SJSA1 (cell line): Measurements from ENCODE around the gene HRH4. TPM values are rescaled to one million over a fixed set of nuclear protein-coding genes. Genes with fewer than 3 reads are reported as not detected.

Source experiments
- DNase-seq, 2 experiments: peaks; one replicate each; pipeline ENCODE4 v3.0.0-alpha.2; 2015 to 2020; ENCODE audit warnings: low spot score in 2 of 2, low read depth in 1 of 2
- H3K27ac ChIP-seq: fragments of 250-450 bp; sonication (Bioruptor Pico); 2 replicates; pipeline ENCODE4 v1.5.1; 2020; ENCODE audit warnings: mild to moderate bottlenecking, moderate library complexity
- H3K27me3 ChIP-seq: fragments of 250-450 bp; sonication (Bioruptor Pico); replicated peaks from 2 replicates; pipeline ENCODE4 v1.5.1; 2020; ENCODE audit warnings: mild to moderate bottlenecking, moderate library complexity
- H3K36me3 ChIP-seq: fragments of 250-450 bp; sonication (Bioruptor Pico); 2 replicates; pipeline ENCODE4 v1.5.1; 2020; ENCODE audit warnings: mild to moderate bottlenecking
- H3K4me1 ChIP-seq: fragments of 250-450 bp; sonication (Bioruptor Pico); replicated peaks from 2 replicates; pipeline ENCODE4 v1.6.1; 2021; ENCODE audit warnings: mild to moderate bottlenecking
- H3K4me3 ChIP-seq: fragments of 250-450 bp; sonication (Bioruptor Pico); 2 replicates; pipeline ENCODE4 v1.5.1; 2020; ENCODE audit warnings: mild to moderate bottlenecking
- H3K9me3 ChIP-seq: fragments of 250-450 bp; sonication (Bioruptor Pico); replicated peaks from 2 replicates; pipeline ENCODE4 v1.5.1; 2020; ENCODE audit warnings: mild to moderate bottlenecking
- total RNA-seq: library from RNA; depleted of rRNA; stranded (reverse); fragments of >200 nt; shearing (Covaris generic); gene quantifications from 2 replicates; pipeline ENCODE4 v1.2.3, GENCODE V29; 2014

HRH4 gene
- total RNA-seq, 1 experiment from 2014 or later, result not detected

DNA sequence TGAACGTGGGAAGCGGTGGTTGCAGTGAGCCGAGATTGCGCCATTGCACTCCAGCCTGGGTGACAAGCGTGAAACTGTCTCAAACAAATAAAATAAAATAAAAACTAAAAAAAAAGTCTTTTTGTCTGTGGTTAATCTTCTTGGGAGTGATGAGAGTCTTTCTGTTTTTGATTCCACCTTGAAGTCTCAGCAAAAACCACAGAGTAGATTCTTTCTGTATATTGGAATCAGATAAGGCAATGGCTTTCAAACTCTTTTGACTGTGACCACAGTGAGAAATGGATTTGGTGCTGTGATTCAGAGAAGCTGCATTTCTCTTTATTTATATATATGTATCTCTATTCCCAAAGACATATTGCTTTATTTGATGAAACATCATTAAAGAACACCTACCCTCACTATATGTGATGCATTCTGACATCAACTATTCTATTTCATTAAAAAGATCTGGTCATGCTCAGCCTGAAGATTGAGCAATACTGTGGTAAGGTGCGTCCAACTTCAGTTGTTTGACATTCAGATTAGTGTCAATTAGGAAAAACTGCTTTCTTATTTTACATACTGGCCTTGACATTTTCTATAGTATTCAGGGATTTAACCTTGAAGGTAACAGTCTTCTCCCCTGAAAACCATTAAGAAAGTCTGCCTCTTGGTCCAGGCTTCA lies 15.6 kb downstream of the HRH4 start:
- DNase-seq, result no peak
- no peaks in the 10 kb centered on the region for H3K9me3 ChIP-seq
- H3K4me1 ChIP-seq, result no peaks in the 10 kb centered on the region
- no peak overlapping the region for H3K4me3 ChIP-seq
- no peaks in the 10 kb centered on the region for H3K27me3 ChIP-seq
- H3K27ac ChIP-seq, result no peak overlapping the region
- H3K36me3 ChIP-seq, result no peaks in the 10 kb centered on the region

DNA sequence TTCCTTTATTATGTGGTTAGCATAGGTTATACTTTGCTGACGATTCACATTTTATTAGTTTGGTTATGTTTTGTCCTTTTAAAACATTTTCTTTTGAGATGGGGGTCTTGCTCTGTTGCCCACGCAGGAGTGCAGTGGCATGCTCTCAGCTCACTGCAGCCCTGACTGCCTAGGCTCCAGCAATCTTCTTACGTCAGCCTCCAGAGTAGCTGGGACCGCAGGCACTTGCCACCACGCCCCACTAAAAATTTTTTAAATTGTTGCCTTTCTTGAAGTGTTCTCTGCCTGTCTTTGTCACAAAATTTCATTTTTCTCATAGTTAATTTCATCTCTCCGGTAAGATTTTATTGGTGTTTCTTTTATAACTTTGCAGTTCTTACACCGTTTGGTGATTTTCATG lies 18.9 kb downstream of the HRH4 start:
- no peak overlapping the region for H3K4me3 ChIP-seq
- no peaks in the 10 kb centered on the region for H3K36me3 ChIP-seq
- no peaks in the 10 kb centered on the region for H3K4me1 ChIP-seq
- no peaks in the 10 kb centered on the region for H3K27me3 ChIP-seq
- H3K27ac ChIP-seq, result no peak overlapping the region
- no peaks in the 10 kb centered on the region for H3K9me3 ChIP-seq
- DNase-seq, result no peak

DNA sequence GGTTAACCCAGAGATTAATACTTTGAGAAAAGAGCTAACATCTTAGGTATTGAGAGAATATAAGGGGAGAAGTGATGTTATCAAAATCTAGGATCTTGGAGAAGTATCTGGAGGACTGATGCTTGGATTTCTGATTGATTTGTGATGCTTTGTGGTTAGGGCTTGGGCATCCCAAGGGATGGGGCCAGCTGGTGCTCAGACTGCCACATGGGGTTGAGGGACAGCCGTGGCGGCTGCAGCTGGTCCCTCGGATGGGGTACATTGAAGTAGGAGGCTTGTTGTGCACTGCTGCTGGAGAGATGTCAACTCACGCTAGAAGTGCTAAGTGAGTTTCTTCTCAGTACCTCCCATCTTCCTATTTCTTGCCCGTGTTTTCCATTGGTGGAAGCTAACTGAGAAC lies 22.4 kb downstream of the HRH4 start:
- Histone ChIP-seq H3K4me3 (no peak overlapping the region), H3K9me3 (no peaks in the 10 kb centered on the region), H3K36me3 (no peaks in the 10 kb centered on the region), H3K27me3 (no peaks in the 10 kb centered on the region), H3K27ac (no peak overlapping the region), H3K4me1 (no peaks in the 10 kb centered on the region)
- DNase-seq, result no peak

DNA sequence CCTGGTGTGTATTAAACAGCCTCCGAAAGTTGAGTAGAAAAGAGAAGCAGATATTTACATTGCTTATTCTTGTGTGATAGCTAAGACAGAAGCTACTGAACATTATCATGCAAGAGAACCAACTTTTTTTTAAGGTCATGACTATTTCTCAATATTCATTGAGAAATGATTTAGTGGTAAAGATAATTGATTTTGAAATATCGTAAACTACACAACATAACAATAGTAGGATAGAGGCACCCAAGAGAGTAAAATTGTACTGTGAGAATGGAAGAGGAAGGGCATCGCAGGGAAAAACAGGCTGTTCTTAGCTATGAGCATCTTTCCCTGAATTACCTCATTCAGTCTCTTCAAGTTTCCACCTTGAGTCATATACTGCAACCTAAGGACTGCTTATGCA lies 25.2 kb downstream of the HRH4 start:
- no peak for DNase-seq
- no peaks in the 10 kb centered on the region for H3K27me3 ChIP-seq
- H3K36me3 ChIP-seq, result no peaks in the 10 kb centered on the region
- no peaks in the 10 kb centered on the region for H3K4me1 ChIP-seq
- H3K9me3 ChIP-seq, result no peaks in the 10 kb centered on the region
- no peak overlapping the region for H3K4me3 ChIP-seq
- no peak overlapping the region for H3K27ac ChIP-seq

DNA sequence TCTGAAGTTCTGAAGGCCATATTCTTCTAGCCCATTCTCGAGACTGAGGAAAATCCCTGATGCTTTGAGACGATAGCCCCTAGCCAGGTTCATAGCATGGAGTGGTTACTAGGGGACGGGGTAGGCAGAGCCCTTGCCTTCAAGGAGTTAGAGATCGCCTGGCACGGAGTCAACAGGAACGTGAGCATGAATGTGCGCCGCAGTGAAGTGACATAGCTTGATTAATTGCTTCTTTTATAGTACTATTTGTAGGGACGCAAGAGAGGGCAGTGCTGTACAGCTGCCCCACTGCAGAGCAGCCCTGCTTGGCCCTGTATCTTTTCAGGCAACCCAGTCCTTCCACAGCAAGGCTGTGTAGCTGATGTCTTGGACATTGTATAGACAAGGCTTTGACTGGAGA lies 26.2 kb downstream of the HRH4 start:
- Histone ChIP-seq H3K27me3 (no peaks in the 10 kb centered on the region), H3K9me3 (no peaks in the 10 kb centered on the region), H3K4me3 (no peak overlapping the region), H3K36me3 (no peaks in the 10 kb centered on the region), H3K4me1 (no peaks in the 10 kb centered on the region), H3K27ac (no peak overlapping the region)
- no peak for DNase-seq

- H3K4me1 ChIP-seq, result no peaks in the 10 kb centered on the region
- DNase-seq, result peak in 1 of 2 experiments; percentile 57
Observed at GRCh38 chr18:24488824-24489493, 28.5 kb downstream of the HRH4 start.

GRCh38 chr18:24490539-24490938 lies 30.1 kb downstream of the HRH4 start:
- Histone ChIP-seq H3K36me3 (no peaks in the 10 kb centered on the region), H3K27ac (no peak overlapping the region), H3K4me1 (no peaks in the 10 kb centered on the region), H3K4me3 (no peak overlapping the region), H3K9me3 (no peaks in the 10 kb centered on the region), H3K27me3 (no peaks in the 10 kb centered on the region)
- no peak for DNase-seq

More at GRCh38 chr18:24488824-24489493, 28.5 kb downstream of the HRH4 start:
- H3K27me3 ChIP-seq, result no peaks in the 10 kb centered on the region
- H3K4me3 ChIP-seq, result no peak overlapping the region
- H3K36me3 ChIP-seq, result no peaks in the 10 kb centered on the region
- no peak overlapping the region for H3K27ac ChIP-seq
- no peaks in the 10 kb centered on the region for H3K9me3 ChIP-seq

DNA sequence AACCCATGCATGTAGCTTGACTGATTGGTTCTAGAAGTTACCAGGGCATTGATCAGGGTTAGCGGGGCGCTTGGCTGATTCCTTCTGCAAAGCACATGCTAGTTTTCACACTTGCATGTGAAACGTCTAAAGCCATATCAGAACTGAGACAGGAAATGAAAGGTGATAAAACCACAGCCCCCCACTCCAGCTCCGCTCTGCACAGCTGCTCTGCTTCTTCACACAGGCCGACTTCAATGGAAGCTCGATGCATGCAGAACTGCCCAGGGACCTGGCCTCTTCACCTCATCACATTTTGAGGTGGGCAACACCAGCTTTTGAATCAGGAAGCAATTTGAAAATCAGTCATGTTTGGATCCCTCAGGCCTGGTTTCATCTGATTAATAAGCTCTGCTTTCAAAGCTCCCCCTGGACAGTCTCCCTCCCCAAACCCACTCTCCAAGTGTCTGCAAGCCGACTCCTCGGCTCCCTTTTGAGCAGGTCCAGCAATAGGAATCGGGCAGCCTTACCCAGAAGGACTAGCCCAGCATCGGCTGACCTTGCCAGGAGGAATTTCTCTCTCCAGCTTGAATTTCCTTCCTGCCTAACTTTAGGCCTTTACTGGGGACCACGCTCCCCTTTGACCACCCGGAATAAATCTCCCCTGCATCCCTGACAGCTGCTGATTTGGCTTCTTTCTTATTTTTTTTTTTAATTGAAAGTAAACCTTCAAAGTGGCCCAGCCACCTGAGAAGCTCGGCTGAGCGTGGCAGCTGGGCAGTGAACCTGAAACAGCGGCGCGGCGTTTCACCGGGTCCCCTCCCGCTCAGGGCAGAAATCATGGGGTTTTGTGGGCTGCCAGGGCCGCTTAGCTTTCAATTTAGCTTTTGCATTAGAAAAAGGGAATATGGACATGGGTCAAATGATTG lies 31.7 kb downstream of the HRH4 start:
- Histone ChIP-seq H3K4me3 (no peak overlapping the region), H3K9me3 (no peaks in the 10 kb centered on the region), H3K27ac (no peak overlapping the region), H3K27me3 (no peaks in the 10 kb centered on the region), H3K36me3 (no peaks in the 10 kb centered on the region), H3K4me1 (no peaks in the 10 kb centered on the region)
- no peak for DNase-seq

DNA sequence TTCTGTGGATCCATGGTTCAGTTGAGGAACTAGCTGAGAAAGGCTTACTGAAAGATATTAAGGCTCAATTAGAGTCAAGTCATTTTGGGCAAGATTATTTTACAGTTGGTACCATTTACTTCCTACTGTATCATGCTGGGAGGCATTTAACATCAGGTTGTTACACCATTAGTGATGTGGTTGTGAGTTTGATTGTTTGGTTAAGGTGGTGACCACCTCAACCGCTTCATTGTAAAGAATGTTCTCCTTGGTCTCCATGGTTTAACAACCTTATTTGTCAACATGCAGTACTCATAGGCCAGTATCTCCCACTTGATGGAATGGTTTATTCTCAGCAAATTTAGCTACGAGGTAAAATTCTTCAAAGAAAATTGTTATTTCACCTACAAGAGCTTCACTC lies 34.1 kb downstream of the HRH4 start:
- H3K27ac ChIP-seq, result no peak overlapping the region
- no peaks in the 10 kb centered on the region for H3K9me3 ChIP-seq
- H3K36me3 ChIP-seq, result no peaks in the 10 kb centered on the region
- no peaks in the 10 kb centered on the region for H3K27me3 ChIP-seq
- no peaks in the 10 kb centered on the region for H3K4me1 ChIP-seq
- no peak overlapping the region for H3K4me3 ChIP-seq
- DNase-seq, result no peak

- no peak for DNase-seq
- H3K9me3 ChIP-seq, result no peaks in the 10 kb centered on the region
- no peaks in the 10 kb centered on the region for H3K27me3 ChIP-seq
- no peaks in the 10 kb centered on the region for H3K36me3 ChIP-seq
- H3K27ac ChIP-seq, result no peak overlapping the region
- no peaks in the 10 kb centered on the region for H3K4me1 ChIP-seq
- H3K4me3 ChIP-seq, result no peak overlapping the region
Observed at GRCh38 chr18:24497031-24497754, 36.8 kb downstream of the HRH4 start.

DNA sequence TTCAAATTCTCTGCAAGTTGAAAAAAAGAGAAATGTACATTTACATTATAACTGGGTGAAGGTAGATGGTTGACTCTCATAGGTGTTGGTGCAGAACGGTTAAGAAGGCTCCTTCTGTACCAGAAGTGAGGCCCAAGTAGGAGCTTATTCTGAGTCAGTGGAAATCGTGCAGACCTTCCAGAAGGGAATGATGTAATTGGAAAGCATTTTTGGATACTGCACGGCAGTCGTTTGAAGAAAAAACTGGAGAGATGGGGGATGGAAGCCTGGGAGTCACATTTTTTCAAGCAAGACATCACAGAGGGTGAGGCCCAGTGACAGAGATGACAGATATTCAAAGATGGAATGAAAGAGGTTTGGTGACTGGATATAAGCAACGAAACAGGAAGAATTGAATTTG lies 39.4 kb downstream of the HRH4 start:
- Histone ChIP-seq H3K36me3 (no peaks in the 10 kb centered on the region), H3K4me3 (no peak overlapping the region), H3K27me3 (no peaks in the 10 kb centered on the region), H3K27ac (no peak overlapping the region), H3K9me3 (no peaks in the 10 kb centered on the region), H3K4me1 (no peaks in the 10 kb centered on the region)
- DNase-seq, result no peak

DNA sequence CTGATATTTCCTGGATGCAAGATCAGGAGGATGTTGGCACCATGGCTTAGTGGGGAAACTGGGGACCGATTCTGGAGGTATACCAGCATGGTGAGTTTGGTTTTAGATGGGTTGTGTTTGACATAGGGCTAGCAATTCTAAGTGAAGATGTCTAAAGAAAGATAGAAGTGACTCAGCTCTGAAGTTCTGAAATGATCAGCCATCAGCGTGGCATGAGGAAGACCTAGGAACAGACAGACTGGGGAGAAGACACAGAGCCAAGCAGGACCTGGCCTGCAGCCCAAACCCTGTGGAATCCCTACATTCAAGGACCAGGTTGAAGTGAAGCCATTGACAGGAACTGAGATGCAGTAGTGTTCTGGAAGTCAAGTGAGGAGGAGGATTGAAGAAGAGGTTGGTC lies 39.8 kb downstream of the HRH4 start:
- Histone ChIP-seq H3K27me3 (no peaks in the 10 kb centered on the region), H3K36me3 (no peaks in the 10 kb centered on the region), H3K9me3 (no peaks in the 10 kb centered on the region), H3K4me1 (no peaks in the 10 kb centered on the region), H3K4me3 (no peak overlapping the region), H3K27ac (no peak overlapping the region)
- DNase-seq, result no peak

DNA sequence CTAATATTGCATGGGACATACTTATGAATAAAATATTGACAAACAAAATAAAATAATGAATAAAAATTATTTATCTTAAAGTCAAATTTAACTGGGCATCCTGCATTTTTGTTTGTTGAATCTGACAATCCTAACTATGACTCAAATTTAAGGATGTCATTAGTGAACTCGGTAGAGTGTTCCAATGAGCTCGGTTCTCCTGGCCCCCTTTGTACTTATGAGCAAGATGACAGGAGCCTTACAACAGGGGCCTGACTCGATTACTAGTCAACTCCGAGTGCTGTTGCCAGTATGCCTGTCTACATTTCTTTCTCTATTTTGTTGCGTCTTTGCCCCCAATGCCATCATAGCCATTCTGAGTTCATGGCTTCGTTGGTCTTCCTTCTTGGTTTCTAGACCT lies 40.3 kb downstream of the HRH4 start:
- DNase-seq, result no peak

More for the DNA sequence above, 40.3 kb downstream of the HRH4 start:
- H3K27ac ChIP-seq, result no peak overlapping the region
- H3K36me3 ChIP-seq, result no peaks in the 10 kb centered on the region
- H3K27me3 ChIP-seq, result no peaks in the 10 kb centered on the region
- H3K4me1 ChIP-seq, result no peaks in the 10 kb centered on the region
- no peak overlapping the region for H3K4me3 ChIP-seq
- no peaks in the 10 kb centered on the region for H3K9me3 ChIP-seq
